Neural progenitor cell (in vitro differentiated cells): ENCODE results near the gene TMEM59.

ENCODE experiments used
- CTCF ChIP-seq: fragments of 200-600 bp; sonication (generic); IDR thresholded peaks from 2 replicates; pipeline ENCODE4 v1.5.1; 2017; ENCODE audit warnings: antibody characterized with exemption, mild to moderate bottlenecking
- EZH2 ChIP-seq: fragments of 200-600 bp; sonication (generic); IDR thresholded peaks from 2 replicates; pipeline ENCODE4 v1.6.1; 2017; ENCODE audit warnings: antibody characterized with exemption, mild to moderate bottlenecking, moderate library complexity

GRCh38 chr1:54011316-54012007 is 41.5 kb downstream of the TMEM59 start:
- TF ChIP-seq CTCF (no peak), EZH2 (no peak)
